ENCODE data around the gene NRIP1. TPM values are rescaled to one million over a fixed set of nuclear protein-coding genes. Genes with fewer than 3 reads are reported as not detected.

The NRIP1 gene
- total RNA-seq, 1 experiment from 2014 or later, result 10.4 TPM

GRCh38 chr21:15090390-15090789 lies 25.6 kb upstream of the NRIP1 start:
- WGBS (ENCODE audit: extremely low coverage, insufficient read length, low lambda C conversion rate), result no CpG with 5 or more reads among the region's 1 CpG

More at GRCh38 chr21:15090390-15090789, 25.6 kb upstream of the NRIP1 start:
- H3K14ac ChIP-seq (ENCODE audit: insufficient read depth, low read length), result no peak overlapping the region
- Mint-ChIP-seq H3K4me3 (no peak overlapping the region), H3K4me1 (peaks cover 2 to 5% of the 10 kb centered on the region in 2 experiments), H3K9me3 (no peaks in the 10 kb centered on the region), H3K27ac (no peak overlapping the region), H3K36me3 (ENCODE audit: insufficient read depth in 1 of 3, low read depth in 3 of 3) (no peaks in the 10 kb centered on the region; a peak in 1 of 7 replicates), H3K27me3 (ENCODE audit: low read depth) (no peaks in the 10 kb centered on the region)
- no peaks in the 10 kb centered on the region for H3K4me1 ChIP-seq (ENCODE audit: insufficient read depth, low read length)
- no peak overlapping the region for H2BK120ac ChIP-seq (ENCODE audit: low read depth, low read length, poor library complexity, severe bottlenecking)
- H2BK20ac ChIP-seq (ENCODE audit: low read depth, low read length, poor library complexity, severe bottlenecking), result no peak overlapping the region
- H3K23me2 ChIP-seq (ENCODE audit: insufficient read length, low read depth, low read length, poor library complexity, severe bottlenecking), result no peaks in the 10 kb centered on the region
- no peaks in the 10 kb centered on the region for H3K27me3 ChIP-seq (ENCODE audit: insufficient read depth, low read length)
- DNase-seq, result no peak
- H3K9ac ChIP-seq (ENCODE audit: extremely low read depth, insufficient read length, low read length), result no peak overlapping the region
- H3K79me1 ChIP-seq (ENCODE audit: insufficient read depth, low read depth, low read length, poor library complexity, severe bottlenecking), result no peaks in the 10 kb centered on the region
- TF ChIP-seq CTCF (conservative IDR thresholded peaks at IDR 0.05), result no peak
- no peak overlapping the region for H4K91ac ChIP-seq (ENCODE audit: insufficient read length, low read depth, low read length)
- H3K23ac ChIP-seq (ENCODE audit: insufficient read length, low read depth, low read length), result no peak overlapping the region
- H2BK5ac ChIP-seq (ENCODE audit: insufficient read length, low read length), result no peak overlapping the region
- no peak overlapping the region for H3K4ac ChIP-seq (ENCODE audit: low read depth, low read length)
- no peak overlapping the region for H3T11ph ChIP-seq (ENCODE audit: low read length)
- no peaks in the 10 kb centered on the region for H3K9me3 ChIP-seq (ENCODE audit: control insufficient read depth, low read depth, low read length)
- H3K18ac ChIP-seq (ENCODE audit: insufficient read length, low read depth, low read length), result no peak overlapping the region
- no peak overlapping the region for H2AK5ac ChIP-seq (ENCODE audit: insufficient read length, low read length)
- H2AFZ ChIP-seq (ENCODE audit: low read length), result no peak overlapping the region
- no peak overlapping the region for H3K56ac ChIP-seq (ENCODE audit: insufficient read length, low read depth, low read length)
- no peak overlapping the region for H2BK12ac ChIP-seq (ENCODE audit: insufficient read length, low read depth, low read length)
- no peaks in the 10 kb centered on the region for H3K79me2 ChIP-seq (ENCODE audit: insufficient read depth, low read length)
- H4K20me1 ChIP-seq (ENCODE audit: control insufficient read depth, insufficient read depth, insufficient read length), result no peaks in the 10 kb centered on the region
- no peak overlapping the region for H3K4me2 ChIP-seq (ENCODE audit: insufficient read depth, insufficient read length, low read length)
- H4K5ac ChIP-seq (ENCODE audit: insufficient read length, low read depth, low read length), result no peak overlapping the region
- H2BK15ac ChIP-seq (ENCODE audit: low read depth, low read length), result no peak overlapping the region
- H3K27ac ChIP-seq (ENCODE audit: insufficient read length, low read depth, low read length), result no peak overlapping the region
- H4K8ac ChIP-seq (replicated peaks; ENCODE audit: insufficient read length, low read depth, low read length), result no peak overlapping the region
